ENCODE measurements around the gene ADCY3. TPM values are rescaled to one million over a fixed set of nuclear protein-coding genes. Genes with fewer than 3 reads are reported as not detected.

Gene ADCY3
- total and polyA plus RNA-seq, 2 of the 4 experiments (the other 2 are of a cell fraction) = 17.4 to 46.1 TPM

DNA sequence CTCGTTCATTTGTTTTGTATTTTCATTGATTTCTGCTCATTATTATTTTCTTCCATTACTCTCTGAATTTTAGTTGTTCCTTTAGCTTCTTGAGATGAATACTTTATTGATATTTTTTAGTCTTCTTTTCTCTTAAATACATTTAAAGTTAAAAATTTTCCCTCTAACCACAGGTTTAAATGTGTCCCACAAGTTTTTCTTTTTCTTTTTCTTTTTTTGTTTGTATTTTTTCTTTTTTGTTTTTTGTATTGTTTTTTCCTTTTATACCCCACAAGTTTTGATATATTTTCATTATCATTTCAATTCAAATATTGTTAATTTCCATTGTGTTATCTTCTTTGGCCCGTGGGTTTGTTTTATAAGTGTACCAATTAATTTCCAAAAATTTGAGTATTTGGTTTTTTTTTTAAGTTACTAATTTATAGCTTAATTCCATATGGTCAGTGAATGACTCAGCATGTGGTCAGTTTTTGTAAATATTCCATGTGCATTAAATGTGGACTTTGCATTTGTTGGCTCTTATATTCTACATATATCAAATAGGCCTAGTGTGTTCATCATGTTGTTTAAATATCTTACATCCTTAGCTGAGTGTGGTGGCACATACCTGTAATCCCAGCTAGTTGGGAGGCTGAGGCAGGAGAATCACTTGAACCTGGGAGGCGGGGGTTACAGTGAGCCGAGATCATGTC, 110.6 kb downstream of the ADCY3 start:
- H4K5ac ChIP-seq (ENCODE audit: low read depth, low read length) = no peak overlapping the region
- in situ Hi-C loops (cut with MboI; ENCODE audit: low sequenced_read_pairs) (no loop called here), intact Hi-C loops (cut with micrococcal nuclease) (no loop called here), dilution Hi-C loops (cut with HindIII; ENCODE audit: low sequenced_read_pairs, unreplicated experiment) (no loop called here)
- ChIA-PET POLR2A (ENCODE audit: unreplicated experiment) (no interaction called here), CTCF (interaction anchor here (0.7 to 0.9 kb wide), 2 partner anchors 12 to 18 kb away, joined by 3 to 4 read pairs; no protein-coding TSS in a partner anchor)
- H2BK15ac ChIP-seq (ENCODE audit: low read depth, low read length) = no peak overlapping the region
- peaks cover 25 to 29% of the 10 kb centered on the region in 2 experiments for H3K79me1 ChIP-seq (ENCODE audit: low read depth in 1 of 2, low read length in 2 of 2)
- H2AFZ ChIP-seq (replicated peaks; ENCODE audit: low read length, poor library complexity) = no peak overlapping the region
- BruUV-seq (replicated peaks) = no TSS peak
- DNase-seq = peak; percentile 60
- H2BK5ac ChIP-seq (ENCODE audit: low read depth, low read length, poor library complexity, severe bottlenecking) = peak overlapping the region; percentile 55
- H3K9ac ChIP-seq (ENCODE audit: low read depth, low read length) = no peak overlapping the region; the same call in 1 of the 2 replicates
- peaks cover 9% of the 10 kb centered on the region for H3K4me1 ChIP-seq (ENCODE audit: control insufficient read depth, insufficient read depth, low read length)
- H3K14ac ChIP-seq (replicated peaks; ENCODE audit: low read depth, low read length) = 0 out of 2 replicates have a peak overlapping the region, but pooled peaks have one; percentile 5
- H2BK120ac ChIP-seq (ENCODE audit: low read depth, low read length) = 0 out of 2 replicates have a peak overlapping the region, but pooled peaks have one; percentile 10
- H2AK5ac ChIP-seq (ENCODE audit: low read depth, low read length) = no peak overlapping the region
- peaks cover 8% of the 10 kb centered on the region; the same call in 1 of the 2 replicates for H3K9me1 ChIP-seq (ENCODE audit: insufficient read depth, low read length)
- H2AK9ac ChIP-seq (replicated peaks; ENCODE audit: low read depth, low read length, poor library complexity) = no peak overlapping the region
- TF ChIP-seq CHD1 (IDR thresholded peaks at IDR 0.05; ENCODE audit: low read depth, low read length) = no peak
- TF ChIP-seq NFE2L2 (IDR thresholded peaks at IDR 0.05; ENCODE audit: low read depth, low read length) = peak; percentile 59
- no peak overlapping the region for H3K56ac ChIP-seq (ENCODE audit: extremely low read depth, insufficient read depth, low read length)
- peak overlapping the region; percentile 63; the same call in 1 of the 2 replicates for H3K27ac ChIP-seq (ENCODE audit: insufficient read depth, low read length)
- H4K20me1 ChIP-seq (ENCODE audit: insufficient read depth, low read length) = peaks cover 10% of the 10 kb centered on the region
- H3K27me3 ChIP-seq (ENCODE audit: control insufficient read depth, insufficient read depth, low read length) = no peaks in the 10 kb centered on the region
- peak; percentile 17; the same call in 1 of the 2 replicates for ATAC-seq (ENCODE audit: low read depth)
- H3K4ac ChIP-seq (ENCODE audit: low read depth, low read length) = 0 out of 2 replicates have a peak overlapping the region, but pooled peaks have one; percentile 43
- H4K8ac ChIP-seq (ENCODE audit: low read depth in 2 of 2, low read length in 2 of 2) = peak overlapping the region in 1 of 2 experiments; percentile 64; a peak in 1 of 4 replicates
- H3K18ac ChIP-seq (ENCODE audit: low read depth, low read length) = no peak overlapping the region; the same call in 1 of the 2 replicates
- peak overlapping the region; percentile 84; the same call in 1 of the 2 replicates for H3K4me2 ChIP-seq (ENCODE audit: low read depth, low read length)
- peaks cover under 1% of the 10 kb centered on the region; the same call in 1 of the 2 replicates for H3K36me3 ChIP-seq (ENCODE audit: control insufficient read depth, insufficient read depth, low read length)
- whole genome bisulfite sequencing, 2 experiments (ENCODE audit: extremely low coverage in 2 of 2, insufficient read length in 1 of 2) = no CpG with 5 or more reads among the region's 4 CpGs
- H3K9me3 ChIP-seq (ENCODE audit: control insufficient read depth, insufficient read depth, low read length) = peaks cover 3% of the 10 kb centered on the region; the same call in 1 of the 2 replicates
- 0 out of 2 replicates have a peak overlapping the region, but pooled peaks have one; percentile 31 for H3K23ac ChIP-seq (ENCODE audit: low read depth, low read length)
- H4K91ac ChIP-seq (ENCODE audit: insufficient read depth, low read depth, low read length) = no peak overlapping the region
- H2BK20ac ChIP-seq (ENCODE audit: low read depth, low read length) = no peak overlapping the region
- H3K4me3 ChIP-seq (ENCODE audit: insufficient read depth, low read depth, low read length) = no peak overlapping the region

Measured in IMR-90 (cell line).